Activated T-cell treated with anti-CD3 and anti-CD28 coated beads, Interleukin-2, amount 50 U/mL, for 24 hours (primary cell): ENCODE measurements around the gene STH.

Source experiments
- DNase-seq: peaks from one replicate; pipeline ENCODE4 v3.0.0-alpha.2; 2020
- H3K27ac Mint-ChIP-seq: 2 replicates; pipeline ENCODE4 v1.8.0; 2020; ENCODE audit warnings: mild to moderate bottlenecking, mixed read lengths
- H3K27me3 Mint-ChIP-seq: 2 replicates; pipeline ENCODE4 v1.8.0; 2020; ENCODE audit warnings: mixed read lengths
- H3K36me3 Mint-ChIP-seq: 2 replicates; pipeline ENCODE4 v1.8.0; 2020; ENCODE audit warnings: low read depth, mixed read lengths
- H3K4me1 Mint-ChIP-seq: 2 replicates; pipeline ENCODE4 v1.8.0; 2020; ENCODE audit warnings: low read depth, mixed read lengths
- H3K4me3 Mint-ChIP-seq: 2 replicates; pipeline ENCODE4 v1.8.0; 2020; ENCODE audit warnings: mild to moderate bottlenecking, moderate library complexity, mixed read lengths
- H3K9me3 Mint-ChIP-seq: 2 replicates; pipeline ENCODE4 v1.8.0; 2020; ENCODE audit warnings: mixed read lengths

Gene STH

GRCh38 chr17:45985447-45985846 is 13.6 kb upstream of the STH start:
- Mint-ChIP-seq H3K36me3 (no peaks in the 10 kb centered on the region), H3K4me3 (no peak overlapping the region), H3K9me3 (no peaks in the 10 kb centered on the region), H3K4me1 (no peaks in the 10 kb centered on the region), H3K27ac (no peak overlapping the region), H3K27me3 (no peaks in the 10 kb centered on the region)
- no peak for DNase-seq

DNA sequence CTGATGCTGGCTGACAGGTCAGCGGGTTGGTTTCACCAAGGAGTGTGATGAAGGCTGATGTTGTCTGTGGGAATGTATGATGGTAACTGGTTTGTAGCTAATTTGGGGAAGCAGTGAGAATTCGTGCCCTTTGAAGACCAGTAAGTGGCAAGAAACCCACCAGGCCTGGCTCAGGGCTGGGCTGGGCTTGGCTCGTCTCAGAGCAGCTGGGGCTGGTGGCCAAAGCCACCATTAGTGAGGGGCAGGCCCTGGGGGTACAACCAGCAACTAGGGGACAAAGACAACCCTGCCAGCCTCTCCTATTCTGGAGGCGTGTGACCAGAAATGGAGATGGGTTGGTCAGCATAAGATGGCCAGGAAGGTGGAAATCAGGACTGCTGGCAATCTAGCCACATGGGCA is 13.0 kb upstream of the STH start:
- no peak for DNase-seq
- Mint-ChIP-seq H3K27me3 (no peaks in the 10 kb centered on the region), H3K36me3 (no peaks in the 10 kb centered on the region), H3K4me1 (no peaks in the 10 kb centered on the region), H3K4me3 (no peak overlapping the region), H3K9me3 (no peaks in the 10 kb centered on the region), H3K27ac (no peak overlapping the region)

DNA sequence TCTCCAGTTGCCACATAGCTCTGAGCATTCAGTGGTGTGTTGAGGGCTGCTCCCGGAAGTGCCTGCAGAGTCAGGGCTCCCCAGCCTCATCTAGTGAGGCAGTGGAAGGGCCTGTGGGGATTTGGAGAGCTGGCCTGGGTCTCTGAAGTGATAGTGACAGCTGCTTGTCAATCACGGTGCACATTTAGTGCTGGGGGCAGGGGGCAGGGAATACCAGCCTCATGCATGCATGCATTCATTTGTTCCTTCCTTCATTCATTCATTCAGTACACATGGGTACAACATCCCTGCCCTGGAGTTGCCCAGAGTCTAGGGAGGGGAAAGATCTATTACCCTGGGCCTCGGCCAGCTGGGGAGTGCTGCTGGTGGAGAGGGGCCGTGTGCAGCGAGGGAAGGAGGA is 11.3 kb upstream of the STH start:
- no peak overlapping the region for H3K4me3 Mint-ChIP-seq
- no peaks in the 10 kb centered on the region for H3K36me3 Mint-ChIP-seq
- H3K9me3 Mint-ChIP-seq: no peaks in the 10 kb centered on the region
- no peak for DNase-seq
- no peaks in the 10 kb centered on the region for H3K4me1 Mint-ChIP-seq
- no peaks in the 10 kb centered on the region for H3K27me3 Mint-ChIP-seq
- H3K27ac Mint-ChIP-seq: no peak overlapping the region

DNA sequence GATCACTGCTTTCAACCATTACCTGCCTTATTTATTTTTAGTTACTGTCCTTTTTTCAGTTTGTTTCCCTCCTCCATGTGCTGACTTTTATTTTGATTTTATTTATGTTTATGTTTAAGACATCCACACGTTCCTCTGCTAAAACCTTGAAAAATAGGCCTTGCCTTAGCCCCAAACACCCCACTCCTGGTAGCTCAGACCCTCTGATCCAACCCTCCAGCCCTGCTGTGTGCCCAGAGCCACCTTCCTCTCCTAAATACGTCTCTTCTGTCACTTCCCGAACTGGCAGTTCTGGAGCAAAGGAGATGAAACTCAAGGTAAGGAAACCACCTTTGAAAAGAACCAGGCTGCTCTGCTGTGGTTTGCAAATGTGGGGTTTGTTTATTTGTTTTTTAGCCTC is 9.3 kb upstream of the STH start:
- Mint-ChIP-seq H3K36me3 (no peaks in the 10 kb centered on the region), H3K4me3 (no peak overlapping the region), H3K4me1 (no peaks in the 10 kb centered on the region), H3K27me3 (no peaks in the 10 kb centered on the region), H3K27ac (no peak overlapping the region), H3K9me3 (no peaks in the 10 kb centered on the region)
- no peak for DNase-seq

- Mint-ChIP-seq H3K9me3 (no peaks in the 10 kb centered on the region), H3K4me3 (no peak overlapping the region), H3K4me1 (no peaks in the 10 kb centered on the region), H3K36me3 (no peaks in the 10 kb centered on the region), H3K27me3 (no peaks in the 10 kb centered on the region), H3K27ac (no peak overlapping the region)
- DNase-seq: no peak
These were observed 8.2 kb upstream of the STH start for GRCh38 chr17:45990886-45991285.

- no peaks in the 10 kb centered on the region for H3K36me3 Mint-ChIP-seq
- no peaks in the 10 kb centered on the region for H3K9me3 Mint-ChIP-seq
- no peak overlapping the region for H3K27ac Mint-ChIP-seq
- no peaks in the 10 kb centered on the region for H3K4me1 Mint-ChIP-seq
- H3K27me3 Mint-ChIP-seq: no peaks in the 10 kb centered on the region
- no peak for DNase-seq
- no peak overlapping the region for H3K4me3 Mint-ChIP-seq
These were observed 7.7 kb upstream of the STH start for GRCh38 chr17:45991341-45991740.

DNA sequence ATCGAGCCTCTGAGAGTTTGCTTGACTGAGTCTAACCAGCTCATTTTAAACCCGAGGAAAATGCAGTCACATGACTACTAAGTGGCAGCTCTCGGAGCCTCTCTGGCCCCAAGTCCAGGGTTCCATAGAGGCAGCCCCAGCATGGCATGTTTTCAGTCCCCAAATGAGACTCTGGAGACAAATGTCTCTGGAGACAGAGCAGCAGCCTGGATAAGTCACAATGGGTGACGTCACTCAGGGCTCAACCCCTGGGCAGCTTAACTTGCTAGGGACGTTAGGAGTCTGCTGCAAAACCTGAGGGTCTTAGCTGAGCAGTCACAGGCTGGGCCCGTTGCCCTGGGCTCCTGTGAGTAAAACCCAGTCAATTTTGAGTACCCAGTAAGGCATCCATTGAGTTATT is 6.9 kb upstream of the STH start:
- H3K36me3 Mint-ChIP-seq: no peaks in the 10 kb centered on the region
- DNase-seq: no peak
- no peak overlapping the region for H3K27ac Mint-ChIP-seq
- no peak overlapping the region for H3K4me3 Mint-ChIP-seq
- H3K9me3 Mint-ChIP-seq: no peaks in the 10 kb centered on the region
- no peaks in the 10 kb centered on the region for H3K4me1 Mint-ChIP-seq
- H3K27me3 Mint-ChIP-seq: no peaks in the 10 kb centered on the region

GRCh38 chr17:45992904-45993303 is 6.1 kb upstream of the STH start:
- no peak overlapping the region for H3K4me3 Mint-ChIP-seq
- no peaks in the 10 kb centered on the region for H3K36me3 Mint-ChIP-seq
- H3K9me3 Mint-ChIP-seq: no peaks in the 10 kb centered on the region
- no peaks in the 10 kb centered on the region for H3K27me3 Mint-ChIP-seq
- H3K27ac Mint-ChIP-seq: no peak overlapping the region
- no peaks in the 10 kb centered on the region for H3K4me1 Mint-ChIP-seq
- DNase-seq: no peak

- no peaks in the 10 kb centered on the region for H3K27me3 Mint-ChIP-seq
- H3K27ac Mint-ChIP-seq: no peak overlapping the region
- H3K36me3 Mint-ChIP-seq: no peaks in the 10 kb centered on the region
- H3K4me3 Mint-ChIP-seq: no peak overlapping the region
- H3K9me3 Mint-ChIP-seq: no peaks in the 10 kb centered on the region
- no peaks in the 10 kb centered on the region for H3K4me1 Mint-ChIP-seq
- DNase-seq: no peak
These were observed 5.0 kb upstream of the STH start for GRCh38 chr17:45993962-45994627.

DNA sequence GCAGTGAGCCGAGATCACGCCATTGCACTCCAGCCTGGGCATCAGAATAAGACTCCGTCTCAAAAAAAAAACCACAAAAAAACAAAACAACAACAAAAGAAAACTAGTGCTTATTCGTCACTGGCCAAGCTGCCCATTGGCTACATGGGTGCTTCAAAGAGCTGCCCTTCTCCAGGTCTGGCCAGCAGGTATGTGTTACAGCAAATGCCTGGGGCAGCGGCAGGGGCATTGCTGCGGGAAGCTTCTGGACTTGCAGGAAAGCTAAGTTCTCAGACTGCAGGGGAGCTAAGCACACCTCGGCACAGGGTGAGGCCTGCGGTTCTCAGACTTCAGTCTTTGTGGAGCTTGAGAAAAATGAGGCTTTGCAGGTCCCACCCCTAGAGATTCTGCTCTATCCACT is 4.1 kb upstream of the STH start:
- no peaks in the 10 kb centered on the region for H3K9me3 Mint-ChIP-seq
- H3K27ac Mint-ChIP-seq: no peak overlapping the region
- no peaks in the 10 kb centered on the region for H3K4me1 Mint-ChIP-seq
- no peaks in the 10 kb centered on the region for H3K27me3 Mint-ChIP-seq
- H3K36me3 Mint-ChIP-seq: no peaks in the 10 kb centered on the region
- no peak for DNase-seq
- no peak overlapping the region for H3K4me3 Mint-ChIP-seq

DNA sequence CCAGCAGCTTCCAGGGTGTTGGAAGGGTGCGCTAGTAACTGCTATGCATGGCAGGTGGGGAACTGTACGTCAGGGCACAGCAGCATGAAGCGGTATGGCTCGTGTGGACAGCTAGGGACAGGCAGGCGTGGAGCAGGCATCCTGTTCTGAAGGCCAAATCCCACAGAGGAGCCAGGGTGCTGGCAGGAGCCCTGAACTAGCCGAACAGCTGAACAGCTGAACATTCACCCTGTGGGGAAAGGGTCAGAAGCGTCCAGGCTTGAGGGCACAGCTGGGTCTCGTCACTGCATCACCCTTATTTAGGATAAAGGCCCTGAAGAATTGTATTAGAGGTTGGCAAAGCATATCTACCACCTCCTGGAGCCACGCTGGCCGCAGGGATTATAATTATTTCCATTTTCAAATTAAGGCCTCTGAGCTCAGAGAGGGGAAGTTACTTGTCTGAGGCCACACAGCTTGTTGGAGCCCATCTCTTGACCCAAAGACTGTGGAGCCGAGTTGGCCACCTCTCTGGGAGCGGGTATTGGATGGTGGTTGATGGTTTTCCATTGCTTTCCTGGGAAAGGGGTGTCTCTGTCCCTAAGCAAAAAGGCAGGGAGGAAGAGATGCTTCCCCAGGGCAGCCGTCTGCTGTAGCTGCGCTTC is 3.3 kb upstream of the STH start:
- no peak for DNase-seq
- H3K27ac Mint-ChIP-seq: no peak overlapping the region
- no peaks in the 10 kb centered on the region for H3K9me3 Mint-ChIP-seq
- no peak overlapping the region for H3K4me3 Mint-ChIP-seq
- H3K4me1 Mint-ChIP-seq: no peaks in the 10 kb centered on the region
- no peaks in the 10 kb centered on the region for H3K27me3 Mint-ChIP-seq
- no peaks in the 10 kb centered on the region for H3K36me3 Mint-ChIP-seq

DNA sequence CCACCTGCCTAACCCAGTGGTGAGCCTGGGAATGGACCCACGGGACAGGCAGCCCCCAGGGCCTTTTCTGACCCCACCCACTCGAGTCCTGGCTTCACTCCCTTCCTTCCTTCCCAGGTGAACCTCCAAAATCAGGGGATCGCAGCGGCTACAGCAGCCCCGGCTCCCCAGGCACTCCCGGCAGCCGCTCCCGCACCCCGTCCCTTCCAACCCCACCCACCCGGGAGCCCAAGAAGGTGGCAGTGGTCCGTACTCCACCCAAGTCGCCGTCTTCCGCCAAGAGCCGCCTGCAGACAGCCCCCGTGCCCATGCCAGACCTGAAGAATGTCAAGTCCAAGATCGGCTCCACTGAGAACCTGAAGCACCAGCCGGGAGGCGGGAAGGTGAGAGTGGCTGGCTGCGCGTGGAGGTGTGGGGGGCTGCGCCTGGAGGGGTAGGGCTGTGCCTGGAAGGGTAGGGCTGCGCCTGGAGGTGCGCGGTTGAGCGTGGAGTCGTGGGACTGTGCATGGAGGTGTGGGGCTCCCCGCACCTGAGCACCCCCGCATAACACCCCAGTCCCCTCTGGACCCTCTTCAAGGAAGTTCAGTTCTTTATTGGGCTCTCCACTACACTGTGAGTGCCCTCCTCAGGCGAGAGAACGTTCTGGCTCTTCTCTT is 2.6 kb upstream of the STH start:
- no peak for DNase-seq
- no peak overlapping the region for H3K4me3 Mint-ChIP-seq
- H3K9me3 Mint-ChIP-seq: no peaks in the 10 kb centered on the region
- no peaks in the 10 kb centered on the region for H3K36me3 Mint-ChIP-seq
- no peaks in the 10 kb centered on the region for H3K4me1 Mint-ChIP-seq
- no peaks in the 10 kb centered on the region for H3K27me3 Mint-ChIP-seq
- no peak overlapping the region for H3K27ac Mint-ChIP-seq

DNA sequence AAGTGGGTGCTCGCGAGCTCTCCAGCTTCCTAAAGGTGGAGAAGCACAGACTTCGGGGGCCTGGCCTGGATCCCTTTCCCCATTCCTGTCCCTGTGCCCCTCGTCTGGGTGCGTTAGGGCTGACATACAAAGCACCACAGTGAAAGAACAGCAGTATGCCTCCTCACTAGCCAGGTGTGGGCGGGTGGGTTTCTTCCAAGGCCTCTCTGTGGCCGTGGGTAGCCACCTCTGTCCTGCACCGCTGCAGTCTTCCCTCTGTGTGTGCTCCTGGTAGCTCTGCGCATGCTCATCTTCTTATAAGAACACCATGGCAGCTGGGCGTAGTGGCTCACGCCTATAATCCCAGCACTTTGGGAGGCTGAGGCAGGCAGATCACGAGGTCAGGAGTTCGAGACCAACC is 1.9 kb upstream of the STH start:
- Mint-ChIP-seq H3K27me3 (no peaks in the 10 kb centered on the region), H3K4me3 (no peak overlapping the region), H3K9me3 (no peaks in the 10 kb centered on the region), H3K36me3 (no peaks in the 10 kb centered on the region), H3K4me1 (no peaks in the 10 kb centered on the region), H3K27ac (no peak overlapping the region)
- no peak for DNase-seq

DNA sequence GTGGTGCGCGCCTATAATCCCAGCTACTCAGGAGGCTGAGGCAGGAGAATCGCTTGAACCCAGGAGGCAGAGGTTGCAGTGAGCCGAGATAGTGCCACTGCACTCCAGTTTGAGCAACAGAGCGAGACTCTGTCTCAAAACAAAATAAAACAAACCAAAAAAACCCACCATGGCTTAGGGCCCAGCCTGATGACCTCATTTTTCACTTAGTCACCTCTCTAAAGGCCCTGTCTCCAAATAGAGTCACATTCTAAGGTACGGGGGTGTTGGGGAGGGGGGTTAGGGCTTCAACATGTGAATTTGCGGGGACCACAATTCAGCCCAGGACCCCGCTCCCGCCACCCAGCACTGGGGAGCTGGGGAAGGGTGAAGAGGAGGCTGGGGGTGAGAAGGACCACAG is 1.4 kb upstream of the STH start:
- Mint-ChIP-seq H3K36me3 (no peaks in the 10 kb centered on the region), H3K4me3 (no peak overlapping the region), H3K27me3 (no peaks in the 10 kb centered on the region), H3K27ac (no peak overlapping the region), H3K9me3 (no peaks in the 10 kb centered on the region), H3K4me1 (no peaks in the 10 kb centered on the region)
- no peak for DNase-seq

- Mint-ChIP-seq H3K36me3 (no peaks in the 10 kb centered on the region), H3K9me3 (no peaks in the 10 kb centered on the region), H3K4me3 (no peak overlapping the region), H3K27ac (no peak overlapping the region), H3K4me1 (no peaks in the 10 kb centered on the region), H3K27me3 (no peaks in the 10 kb centered on the region)
- no peak for DNase-seq
These were observed 845 bp downstream of the STH start for GRCh38 chr17:45999900-46000290.
